Anterior cingulate cortex (tissue), 58 donors: Measurements from ENCODE around the gene NPHP4.

ENCODE experiments used
- DNase-seq, 58 donors: peaks; one replicate each; lab custom pipeline; 2025; lab: John Stamatoyannopoulos, UW

NPHP4 gene

GRCh38 chr1:5918275-5918649 is 74.0 kb downstream of the NPHP4 start:
- no peak for DNase-seq

- DNase-seq, result no peak
Measured at GRCh38 chr1:5917591-5918274, 74.5 kb downstream of the NPHP4 start.

DNA sequence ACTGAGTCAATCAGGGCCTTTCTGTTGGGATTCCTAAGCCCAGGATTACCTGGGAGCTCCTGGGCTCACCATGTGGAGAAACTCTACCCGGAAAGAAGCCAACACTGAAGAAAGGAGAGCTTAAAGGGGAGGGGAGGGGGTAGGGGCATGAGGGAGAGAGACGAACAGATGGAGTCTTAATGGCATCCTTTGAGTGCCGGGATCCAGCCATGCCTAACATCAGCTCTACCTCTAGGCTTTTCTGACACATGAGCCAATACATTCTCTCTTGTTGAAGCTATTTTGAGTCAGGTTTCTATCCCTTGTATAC is 75.0 kb downstream of the NPHP4 start:
- no peak for DNase-seq

- DNase-seq, result no peak
Measured at GRCh38 chr1:5916572-5917280, 75.5 kb downstream of the NPHP4 start.

DNA sequence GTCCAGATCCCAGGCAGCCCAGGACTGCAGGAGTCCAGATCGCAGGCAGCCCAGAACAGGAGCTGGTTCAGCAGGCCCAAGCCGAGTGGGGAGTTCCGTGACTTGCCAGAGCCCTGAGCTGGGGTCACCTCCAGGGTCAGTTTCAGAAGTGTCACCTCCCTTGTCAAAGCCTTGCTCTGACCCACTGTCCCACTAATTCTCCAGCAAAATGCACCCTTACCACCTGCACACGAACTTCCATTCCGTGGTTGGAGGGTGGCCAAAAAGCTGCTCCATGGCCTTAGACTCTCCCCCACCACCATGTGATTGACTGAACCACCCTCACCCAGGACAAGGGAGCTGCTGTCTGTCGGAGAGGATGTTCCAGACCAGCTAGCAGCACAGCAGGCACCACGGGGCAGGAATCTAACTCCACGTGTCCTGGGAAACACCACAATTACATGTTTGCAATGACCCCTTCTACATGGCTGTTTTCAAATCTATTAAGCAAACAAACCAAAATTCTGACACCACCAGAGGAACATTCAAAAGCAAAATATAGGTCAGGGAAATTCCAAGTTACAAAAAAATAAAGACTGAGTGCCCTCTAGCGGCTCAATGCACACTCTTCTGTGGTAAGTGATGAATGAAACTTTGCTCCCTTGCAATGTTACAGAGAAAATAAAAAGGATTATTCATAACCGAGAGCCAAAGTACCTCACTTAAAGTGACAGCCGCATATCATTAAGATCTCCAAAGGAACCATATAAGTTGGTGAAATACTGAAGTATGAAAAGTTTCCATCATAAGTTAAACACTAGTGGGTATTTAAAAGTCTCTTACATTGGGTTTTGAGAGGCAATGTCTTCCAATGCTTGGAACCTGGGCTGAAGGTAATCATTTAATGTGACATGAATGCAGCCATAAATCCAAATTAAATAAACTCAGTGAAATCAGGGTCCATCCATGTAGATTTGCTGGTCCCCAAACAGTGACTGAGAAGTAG is 76.3 kb downstream of the NPHP4 start:
- peak in 14 of 58 donors; percentile 25 to 60 (median 44) for DNase-seq

DNA sequence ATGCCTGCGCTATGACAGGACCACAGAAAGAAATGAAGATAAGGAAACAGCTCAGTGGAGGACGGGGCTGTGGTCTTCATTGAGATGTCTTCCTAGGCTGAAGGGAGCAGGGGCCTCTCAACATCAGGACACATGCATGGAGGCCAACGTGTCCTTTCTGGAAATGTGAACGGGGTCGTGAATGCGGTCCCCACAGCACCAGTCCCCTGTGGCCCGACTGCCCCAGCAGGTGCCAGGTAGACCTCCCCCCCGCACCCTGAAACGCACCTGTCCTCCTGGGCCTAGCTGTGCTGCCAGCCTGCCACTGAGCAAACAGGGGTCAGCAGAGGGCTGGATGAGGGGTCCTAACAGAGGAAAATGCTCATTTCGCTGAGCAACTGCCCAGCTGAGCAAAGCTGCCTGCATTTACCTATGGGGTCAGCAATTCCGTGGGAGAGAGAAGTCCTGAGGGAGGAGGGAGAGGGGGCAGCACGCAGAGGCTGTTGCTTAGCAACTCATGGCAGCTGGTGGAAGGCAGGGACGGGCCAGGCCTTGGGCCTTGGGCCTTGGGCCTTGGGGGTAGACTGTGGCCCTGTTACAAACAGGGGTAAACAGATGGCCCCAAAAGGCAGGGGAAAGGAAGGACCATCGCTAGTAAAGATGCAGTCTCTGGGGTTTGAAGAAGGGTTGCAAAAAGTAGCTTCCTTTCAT is 77.4 kb downstream of the NPHP4 start:
- DNase-seq, result no peak

- no peak for DNase-seq
Measured at GRCh38 chr1:5913876-5914275, 78.3 kb downstream of the NPHP4 start.

DNA sequence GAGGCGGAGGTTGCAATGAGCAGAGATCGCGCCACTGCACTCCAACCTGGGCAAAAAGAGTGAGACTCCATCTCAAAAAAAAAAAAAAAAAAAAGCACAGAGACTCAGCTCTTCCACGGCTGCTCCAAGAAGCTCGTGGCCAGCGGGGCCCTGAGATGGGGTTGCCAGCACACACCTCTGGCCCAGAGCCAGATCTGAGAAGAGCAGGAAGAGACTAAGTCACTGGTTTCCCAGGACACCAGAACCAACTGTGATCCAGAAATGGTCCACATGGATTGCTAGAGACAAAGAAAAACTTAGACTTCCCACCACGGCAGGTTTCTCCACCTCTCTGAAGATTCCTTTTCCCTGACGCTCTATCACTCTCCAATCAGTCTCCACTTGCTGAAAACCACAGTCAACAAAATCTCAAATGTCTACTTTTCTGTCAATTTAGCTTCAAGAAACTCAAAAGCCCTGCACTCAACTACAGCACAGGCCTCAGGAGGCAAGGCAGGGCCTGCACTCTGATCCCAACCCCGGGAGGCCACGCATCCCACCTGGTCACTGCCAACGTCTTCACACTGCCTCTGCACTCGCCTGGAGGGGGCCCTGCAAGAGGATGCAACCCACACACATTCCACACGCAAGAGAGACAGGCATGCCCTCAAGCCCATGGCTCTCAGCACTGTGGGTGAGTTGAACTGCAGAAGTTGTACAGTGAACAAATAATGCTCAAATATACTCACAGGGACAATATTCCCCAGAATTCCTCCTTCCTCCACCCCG is 79.0 kb downstream of the NPHP4 start:
- DNase-seq, result no peak

- no peak for DNase-seq
Measured at GRCh38 chr1:5911871-5912271, 80.4 kb downstream of the NPHP4 start.

DNA sequence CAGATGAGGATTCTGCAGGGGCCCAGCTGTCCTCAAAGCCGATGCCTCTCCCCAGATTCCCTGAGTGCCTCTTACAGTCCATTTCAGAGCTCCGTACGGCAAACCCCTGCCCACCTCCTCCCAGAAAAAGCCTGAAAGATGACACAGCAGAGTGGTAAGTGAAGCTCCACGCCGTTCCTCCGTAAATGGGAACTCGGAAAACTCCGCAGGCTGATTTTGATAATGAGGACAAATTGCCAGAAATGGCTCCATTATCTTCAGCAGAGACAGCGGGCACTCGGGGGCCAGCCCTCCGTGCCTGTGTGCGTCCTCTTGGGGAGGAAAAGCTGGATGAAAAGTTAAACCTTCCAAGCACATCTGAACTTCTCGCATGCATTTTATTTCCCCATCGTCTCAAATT is 81.1 kb downstream of the NPHP4 start:
- no peak for DNase-seq

DNA sequence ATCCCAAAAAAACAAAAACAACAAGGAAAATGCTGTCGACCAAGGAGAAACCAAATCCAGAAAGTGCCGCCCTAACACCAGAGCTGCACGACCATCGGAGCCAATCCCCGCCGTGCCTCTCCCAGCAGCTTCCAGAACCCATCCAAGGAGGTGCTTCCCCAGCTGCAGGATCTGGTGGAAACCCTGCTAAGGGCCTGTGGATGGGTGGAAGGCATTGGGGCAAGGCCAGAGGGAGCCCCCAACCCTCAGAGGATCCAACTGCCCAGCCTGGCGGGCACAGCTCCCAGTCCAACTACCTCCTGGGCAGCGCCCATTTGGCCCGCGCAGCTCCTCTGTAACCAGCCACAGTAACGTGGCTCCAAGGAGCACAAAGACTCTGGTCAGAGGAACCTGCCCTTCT is 81.6 kb downstream of the NPHP4 start:
- DNase-seq, result no peak

DNA sequence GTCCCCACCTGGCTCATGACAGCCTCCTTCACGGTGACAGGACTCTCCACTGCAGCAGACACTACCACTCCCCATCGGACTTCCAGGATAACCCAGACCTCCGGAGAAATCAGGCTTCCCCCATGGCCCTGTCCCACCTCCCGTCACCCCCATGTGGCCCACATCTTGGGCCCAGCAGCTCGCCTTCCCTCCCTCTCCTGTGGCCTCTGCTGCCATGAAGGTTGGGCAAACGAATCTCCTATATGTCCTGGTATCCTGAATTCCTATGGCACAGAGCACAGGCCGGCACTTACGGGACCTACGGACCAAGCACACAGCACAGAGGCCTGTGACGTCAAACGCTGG is 82.0 kb downstream of the NPHP4 start:
- no peak for DNase-seq

DNA sequence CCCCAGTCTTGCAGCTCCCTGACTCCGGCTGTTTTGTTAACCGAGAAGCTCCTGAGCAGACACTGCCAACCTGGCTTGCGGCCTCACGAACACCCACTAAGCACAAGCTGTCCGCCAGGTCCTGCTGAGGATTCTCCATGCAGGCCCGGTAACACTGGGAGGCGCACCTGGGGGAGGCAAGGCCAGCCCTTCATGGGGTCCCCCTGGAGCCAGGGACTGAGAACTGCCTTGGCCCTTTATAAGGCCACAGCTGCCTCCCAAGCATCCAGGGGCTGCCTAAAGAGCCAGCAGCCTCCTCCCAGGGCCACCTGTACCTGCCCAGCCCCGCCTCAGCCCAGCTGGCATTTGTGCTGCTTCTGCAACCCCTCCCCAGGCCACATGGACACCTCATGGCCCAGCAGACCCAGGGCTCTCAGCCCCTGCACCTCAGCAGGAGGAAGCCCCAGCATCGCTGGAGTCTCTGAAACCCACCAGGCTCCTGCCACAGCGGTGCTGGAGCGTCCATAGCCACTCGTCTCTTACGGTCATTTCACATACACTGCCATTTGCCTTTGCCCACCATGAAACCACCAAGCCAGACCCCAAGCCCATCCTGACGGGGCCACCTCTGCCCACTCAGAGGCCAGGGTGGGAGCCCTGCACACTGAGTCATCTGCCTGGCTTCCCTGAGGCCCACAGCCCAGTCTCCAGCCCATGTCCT is 82.5 kb downstream of the NPHP4 start:
- DNase-seq, result no peak

DNA sequence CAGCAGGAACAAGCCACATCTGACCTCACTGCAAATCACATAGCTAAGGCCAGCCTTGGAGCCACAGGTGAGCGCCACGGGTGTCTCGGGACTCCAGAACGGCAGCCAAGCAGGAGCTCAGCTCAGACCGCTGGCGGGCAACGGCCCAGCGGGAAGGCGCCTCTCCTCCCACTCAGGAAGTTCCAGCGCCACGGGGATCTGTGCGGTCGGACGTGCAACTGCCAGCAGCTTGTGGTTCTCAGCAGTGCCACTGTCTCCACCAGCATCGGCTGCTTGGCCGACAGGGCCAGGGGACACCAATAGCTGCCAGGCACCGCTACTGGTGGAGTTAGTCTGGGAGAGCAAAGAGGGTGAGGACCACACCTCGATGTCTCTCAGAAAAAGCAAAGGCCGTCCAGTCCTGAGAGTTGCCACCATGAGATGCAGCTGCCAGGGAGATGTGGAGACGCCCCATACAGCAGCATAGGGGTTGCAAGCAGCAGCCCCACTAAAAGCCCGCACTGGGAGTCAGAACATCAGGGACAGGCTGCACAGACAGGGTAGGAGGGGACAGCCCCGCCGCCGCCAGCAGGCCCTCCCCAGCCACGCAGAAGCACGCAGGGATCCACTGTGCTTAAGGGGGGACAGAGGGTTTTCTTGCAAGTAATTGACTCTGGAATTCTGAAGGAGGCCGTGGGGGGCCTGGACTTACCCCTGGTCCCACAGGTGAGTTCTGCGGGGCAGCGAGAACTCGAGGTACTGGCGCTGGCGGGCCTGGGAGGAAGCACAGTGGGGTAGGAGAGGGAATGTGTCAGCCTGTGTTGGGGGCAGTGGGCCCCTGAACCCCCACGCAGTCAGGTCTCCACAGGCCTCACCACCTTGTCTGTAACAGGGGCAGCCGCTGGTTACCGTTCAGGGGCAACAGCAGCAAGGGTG is 83.5 kb downstream of the NPHP4 start:
- peak in 12 of 58 donors; percentile 11 to 74 (median 36) for DNase-seq

- no peak for DNase-seq
Measured at GRCh38 chr1:5907966-5908365, 84.3 kb downstream of the NPHP4 start.

DNA sequence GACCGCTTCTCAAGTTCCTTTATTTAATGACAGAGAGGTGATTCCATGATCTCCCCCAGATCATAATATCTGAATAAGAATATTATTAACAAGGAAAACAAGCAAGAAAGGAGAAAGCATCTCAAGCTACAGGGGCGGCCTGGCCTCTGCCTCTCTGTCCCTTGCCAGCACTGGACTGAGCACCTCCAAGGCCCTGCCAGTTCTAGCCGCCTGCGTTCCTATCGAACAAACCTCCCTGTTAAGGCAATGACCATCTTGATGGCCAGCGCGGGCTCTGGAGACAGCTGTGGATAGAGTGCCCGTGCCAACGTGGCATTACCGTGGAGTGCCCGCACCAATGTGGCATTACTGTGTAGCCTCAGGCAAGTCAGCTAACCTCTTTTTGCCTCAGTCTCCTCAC is 84.8 kb downstream of the NPHP4 start:
- DNase-seq, result no peak

DNA sequence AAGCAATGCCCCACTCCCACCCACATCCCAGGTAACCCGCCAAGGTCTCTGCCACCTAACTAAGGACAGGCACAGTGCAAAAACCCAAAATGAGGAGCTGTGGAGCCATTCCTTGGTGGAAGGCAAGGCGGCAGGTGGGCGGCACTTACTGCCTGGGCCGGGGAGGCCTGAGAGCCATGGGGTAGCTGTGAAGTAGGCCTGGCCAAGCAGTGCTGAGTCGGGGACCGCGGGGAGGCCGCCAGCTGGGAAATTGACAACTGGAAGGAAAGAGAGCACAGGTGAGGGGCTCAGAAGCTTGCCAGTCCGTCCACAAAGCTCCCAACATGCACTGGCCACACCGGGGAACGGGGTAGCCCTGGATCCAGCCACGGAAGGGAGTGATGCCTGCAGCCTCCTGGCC is 85.3 kb downstream of the NPHP4 start:
- DNase-seq, result no peak

DNA sequence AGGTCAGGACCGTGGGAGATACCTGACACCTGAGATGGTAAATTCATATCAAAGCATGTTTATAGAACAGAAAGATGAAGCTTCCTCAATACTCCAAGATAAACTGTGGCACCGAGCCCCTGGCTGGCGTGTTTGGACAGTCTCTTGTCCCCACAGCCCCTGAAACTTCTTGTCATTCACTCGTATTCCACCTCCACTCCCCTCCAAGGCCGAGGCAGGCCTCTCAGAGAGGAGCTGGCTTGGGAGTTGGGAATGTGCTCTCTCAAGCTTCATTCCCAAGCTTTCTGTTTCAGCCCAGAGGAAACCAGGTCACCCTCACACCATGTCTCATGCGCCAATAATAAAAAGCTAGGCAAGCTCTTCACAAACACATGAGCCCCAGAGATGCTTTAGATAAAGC is 86.1 kb downstream of the NPHP4 start:
- DNase-seq, result no peak
